Measurements from ENCODE around the gene SLC15A4. TPM values are rescaled to one million over a fixed set of nuclear protein-coding genes. Genes with fewer than 3 reads are reported as not detected.

SLC15A4 gene
- total RNA-seq, 1 donor from 2014 or later = 38.8 TPM

- H3K4me3 Mint-ChIP-seq (ENCODE audit: low read depth) = no peak overlapping the region
- no peak overlapping the region for H3K27ac Mint-ChIP-seq
- intact Hi-C loops (cut with micrococcal nuclease) = loop anchor here (10.0 kb wide), 2 partner anchors 1135 to 1235 kb away; no protein-coding TSS in a partner anchor
- no peaks in the 10 kb centered on the region for H3K36me3 Mint-ChIP-seq (ENCODE audit: low read depth)
- DNase-seq (ENCODE audit: low spot score) = no peak
- no peaks in the 10 kb centered on the region for H3K9me3 Mint-ChIP-seq
- peaks cover 8% of the 10 kb centered on the region for H3K4me1 Mint-ChIP-seq (ENCODE audit: low read depth)
- no peaks in the 10 kb centered on the region for H3K27me3 Mint-ChIP-seq (ENCODE audit: low read depth)
Observed at GRCh38 chr12:128779901-128780300, 43.9 kb downstream of the SLC15A4 start.

- intact Hi-C loops (cut with micrococcal nuclease) = no loop called here
- Mint-ChIP-seq H3K27me3 (ENCODE audit: low read depth) (peaks cover 2% of the 10 kb centered on the region), H3K36me3 (ENCODE audit: low read depth) (no peaks in the 10 kb centered on the region), H3K9me3 (no peaks in the 10 kb centered on the region), H3K4me3 (ENCODE audit: low read depth) (no peak overlapping the region), H3K4me1 (ENCODE audit: low read depth) (no peaks in the 10 kb centered on the region), H3K27ac (no peak overlapping the region)
- no peak for DNase-seq (ENCODE audit: low spot score)
Observed at GRCh38 chr12:128772249-128772648, 51.5 kb downstream of the SLC15A4 start.

- Mint-ChIP-seq H3K36me3 (ENCODE audit: low read depth) (no peaks in the 10 kb centered on the region), H3K27me3 (ENCODE audit: low read depth) (peaks cover 2% of the 10 kb centered on the region), H3K4me3 (ENCODE audit: low read depth) (no peak overlapping the region), H3K9me3 (no peaks in the 10 kb centered on the region), H3K27ac (no peak overlapping the region), H3K4me1 (ENCODE audit: low read depth) (no peaks in the 10 kb centered on the region)
- intact Hi-C loops (cut with micrococcal nuclease) = no loop called here
- no peak for DNase-seq (ENCODE audit: low spot score)
Observed at GRCh38 chr12:128771681-128772080, 52.1 kb downstream of the SLC15A4 start.

- no peaks in the 10 kb centered on the region for H3K36me3 Mint-ChIP-seq (ENCODE audit: low read depth)
- intact Hi-C loops (cut with micrococcal nuclease) = no loop called here
- no peaks in the 10 kb centered on the region for H3K9me3 Mint-ChIP-seq
- no peak overlapping the region for H3K27ac Mint-ChIP-seq
- no peaks in the 10 kb centered on the region for H3K27me3 Mint-ChIP-seq (ENCODE audit: low read depth)
- H3K4me3 Mint-ChIP-seq (ENCODE audit: low read depth) = no peak overlapping the region
- H3K4me1 Mint-ChIP-seq (ENCODE audit: low read depth) = no peaks in the 10 kb centered on the region
- no peak for DNase-seq (ENCODE audit: low spot score)
Observed at GRCh38 chr12:128767518-128767917, 56.2 kb downstream of the SLC15A4 start.

GRCh38 chr12:128766738-128767501 is 56.8 kb downstream of the SLC15A4 start:
- Mint-ChIP-seq H3K27ac (no peak overlapping the region), H3K4me3 (ENCODE audit: low read depth) (no peak overlapping the region), H3K27me3 (ENCODE audit: low read depth) (no peaks in the 10 kb centered on the region)

GRCh38 chr12:128763395-128763794 is 60.4 kb downstream of the SLC15A4 start:
- Mint-ChIP-seq H3K9me3 (no peaks in the 10 kb centered on the region), H3K4me1 (ENCODE audit: low read depth) (no peaks in the 10 kb centered on the region), H3K27ac (no peak overlapping the region), H3K27me3 (ENCODE audit: low read depth) (no peaks in the 10 kb centered on the region), H3K36me3 (ENCODE audit: low read depth) (no peaks in the 10 kb centered on the region), H3K4me3 (ENCODE audit: low read depth) (no peak overlapping the region)
- DNase-seq (ENCODE audit: low spot score) = no peak
- intact Hi-C loops (cut with micrococcal nuclease) = no loop called here

More at GRCh38 chr12:128766738-128767501, 56.8 kb downstream of the SLC15A4 start:
- Mint-ChIP-seq H3K36me3 (ENCODE audit: low read depth) (no peaks in the 10 kb centered on the region), H3K9me3 (no peaks in the 10 kb centered on the region), H3K4me1 (ENCODE audit: low read depth) (no peaks in the 10 kb centered on the region)
- DNase-seq (ENCODE audit: low spot score) = no peak
- intact Hi-C loops (cut with micrococcal nuclease) = no loop called here

- DNase-seq (ENCODE audit: low spot score) = no peak
- Mint-ChIP-seq H3K9me3 (no peaks in the 10 kb centered on the region), H3K36me3 (ENCODE audit: low read depth) (no peaks in the 10 kb centered on the region), H3K4me1 (ENCODE audit: low read depth) (no peaks in the 10 kb centered on the region), H3K27ac (no peak overlapping the region), H3K27me3 (ENCODE audit: low read depth) (no peaks in the 10 kb centered on the region), H3K4me3 (ENCODE audit: low read depth) (no peak overlapping the region)
- intact Hi-C loops (cut with micrococcal nuclease) = no loop called here
Observed at GRCh38 chr12:128761379-128761790, 62.4 kb downstream of the SLC15A4 start.

GRCh38 chr12:128755566-128755965 is 68.2 kb downstream of the SLC15A4 start:
- Mint-ChIP-seq H3K27me3 (ENCODE audit: low read depth) (no peaks in the 10 kb centered on the region), H3K4me1 (ENCODE audit: low read depth) (no peaks in the 10 kb centered on the region), H3K4me3 (ENCODE audit: low read depth) (no peak overlapping the region), H3K9me3 (no peaks in the 10 kb centered on the region), H3K27ac (no peak overlapping the region), H3K36me3 (ENCODE audit: low read depth) (no peaks in the 10 kb centered on the region)
- DNase-seq (ENCODE audit: low spot score) = no peak
- intact Hi-C loops (cut with micrococcal nuclease) = no loop called here

GRCh38 chr12:128754275-128754674 is 69.5 kb downstream of the SLC15A4 start:
- Mint-ChIP-seq H3K27me3 (ENCODE audit: low read depth) (no peaks in the 10 kb centered on the region), H3K9me3 (no peaks in the 10 kb centered on the region), H3K4me3 (ENCODE audit: low read depth) (no peak overlapping the region), H3K36me3 (ENCODE audit: low read depth) (no peaks in the 10 kb centered on the region), H3K27ac (no peak overlapping the region), H3K4me1 (ENCODE audit: low read depth) (no peaks in the 10 kb centered on the region)
- intact Hi-C loops (cut with micrococcal nuclease) = no loop called here
- no peak for DNase-seq (ENCODE audit: low spot score)

GRCh38 chr12:128753438-128753837 is 70.3 kb downstream of the SLC15A4 start:
- no peak for DNase-seq (ENCODE audit: low spot score)
- Mint-ChIP-seq H3K4me1 (ENCODE audit: low read depth) (no peaks in the 10 kb centered on the region), H3K9me3 (no peaks in the 10 kb centered on the region)

GRCh38 chr12:128752386-128752785 is 71.4 kb downstream of the SLC15A4 start:
- Mint-ChIP-seq H3K36me3 (ENCODE audit: low read depth) (no peaks in the 10 kb centered on the region), H3K27ac (no peak overlapping the region), H3K4me3 (ENCODE audit: low read depth) (no peak overlapping the region), H3K4me1 (ENCODE audit: low read depth) (no peaks in the 10 kb centered on the region), H3K9me3 (no peaks in the 10 kb centered on the region), H3K27me3 (ENCODE audit: low read depth) (no peaks in the 10 kb centered on the region)
- DNase-seq (ENCODE audit: low spot score) = no peak
- intact Hi-C loops (cut with micrococcal nuclease) = no loop called here

More at GRCh38 chr12:128753438-128753837, 70.3 kb downstream of the SLC15A4 start:
- Mint-ChIP-seq H3K27ac (no peak overlapping the region), H3K36me3 (ENCODE audit: low read depth) (no peaks in the 10 kb centered on the region), H3K4me3 (ENCODE audit: low read depth) (no peak overlapping the region), H3K27me3 (ENCODE audit: low read depth) (no peaks in the 10 kb centered on the region)
- intact Hi-C loops (cut with micrococcal nuclease) = no loop called here

GRCh38 chr12:128747441-128747840 is 76.3 kb downstream of the SLC15A4 start:
- Mint-ChIP-seq H3K27me3 (ENCODE audit: low read depth) (no peaks in the 10 kb centered on the region), H3K9me3 (no peaks in the 10 kb centered on the region), H3K36me3 (ENCODE audit: low read depth) (no peaks in the 10 kb centered on the region), H3K4me1 (ENCODE audit: low read depth) (no peaks in the 10 kb centered on the region), H3K4me3 (ENCODE audit: low read depth) (no peak overlapping the region), H3K27ac (no peak overlapping the region)
- DNase-seq (ENCODE audit: low spot score) = no peak
- intact Hi-C loops (cut with micrococcal nuclease) = no loop called here

- DNase-seq (ENCODE audit: low spot score) = no peak
- Mint-ChIP-seq H3K4me3 (ENCODE audit: low read depth) (no peak overlapping the region), H3K27ac (no peak overlapping the region), H3K27me3 (ENCODE audit: low read depth) (no peaks in the 10 kb centered on the region), H3K4me1 (ENCODE audit: low read depth) (no peaks in the 10 kb centered on the region), H3K36me3 (ENCODE audit: low read depth) (no peaks in the 10 kb centered on the region), H3K9me3 (no peaks in the 10 kb centered on the region)
- intact Hi-C loops (cut with micrococcal nuclease) = no loop called here
Observed at GRCh38 chr12:128745772-128746689, 77.7 kb downstream of the SLC15A4 start.

Measured in activated T-helper 2 cell treated with anti-CD3 and anti-CD28 coated beads, Interferon-gamma antibody, Interleukin-2, Interleukin-4, amounts not matched to agents 10 μg/mL and 5 μg/mL and 100 μg/mL, durations not matched to agents 14 hours and 24 hours and 36 hours (primary cell).